SIG-M5 treated with dmso at 0.1 percent for 504 hours (cell line): ENCODE measurements around the gene PTK6.
"Not testable (repeated sequence)": the region's sequence is repeated elsewhere in the genome, so short reads cannot be mapped to it uniquely, and the experiment has no call there.

Source experiments
- DNase-seq: peaks from one replicate; lab custom pipeline; 2025; ENCODE audit not compliant: unreplicated experiment; lab: John Stamatoyannopoulos, UW

Gene PTK6

GRCh38 chr20:63517376-63518309, 19.5 kb downstream of the PTK6 start:
- DNase-seq, result no peak

DNA sequence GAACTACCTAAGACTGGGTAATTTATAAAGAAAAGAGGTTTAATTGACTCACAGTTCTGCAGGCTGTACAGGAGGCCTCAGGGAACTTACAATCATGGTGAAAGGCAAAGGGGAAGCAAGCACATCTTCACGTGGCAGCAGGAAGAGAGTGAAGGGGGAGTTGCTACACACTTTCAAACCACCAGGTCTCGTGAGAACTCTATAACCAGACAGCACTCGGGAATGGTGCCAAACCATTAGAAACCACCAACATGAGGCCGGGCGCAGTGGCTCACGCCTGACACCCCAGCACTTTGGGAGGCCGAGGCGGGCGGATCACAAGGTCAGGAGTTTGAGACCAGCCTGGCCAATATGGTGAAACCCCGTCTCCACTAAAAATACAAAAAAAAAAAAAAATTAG, 22.7 kb downstream of the PTK6 start:
- DNase-seq, result not testable (repeated sequence)

GRCh38 chr20:63513207-63513606, 24.0 kb downstream of the PTK6 start:
- DNase-seq, result no peak

DNA sequence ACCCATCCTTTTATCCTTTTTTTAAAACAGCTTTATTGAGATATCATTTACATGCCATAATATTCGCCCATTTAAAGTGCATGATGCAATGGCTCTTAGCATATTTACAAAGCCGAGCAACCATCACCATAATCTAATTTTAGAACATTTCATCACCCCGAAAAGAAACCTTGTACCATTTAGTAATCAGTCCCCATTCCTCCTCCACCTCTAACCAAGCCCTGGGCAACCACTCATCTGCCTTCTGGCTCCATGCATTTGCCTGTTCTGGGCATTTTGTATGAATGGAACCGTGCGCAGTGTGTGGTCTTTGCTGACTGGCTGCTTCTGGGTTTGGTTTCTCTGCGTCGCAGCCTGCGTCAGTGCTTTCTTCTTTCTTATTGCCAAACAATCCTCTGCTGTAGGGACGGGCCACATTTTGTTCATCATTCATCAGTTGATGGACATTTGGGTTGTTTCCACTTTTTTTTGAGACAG, 28.1 kb downstream of the PTK6 start:
- peak; percentile 53 for DNase-seq

DNA sequence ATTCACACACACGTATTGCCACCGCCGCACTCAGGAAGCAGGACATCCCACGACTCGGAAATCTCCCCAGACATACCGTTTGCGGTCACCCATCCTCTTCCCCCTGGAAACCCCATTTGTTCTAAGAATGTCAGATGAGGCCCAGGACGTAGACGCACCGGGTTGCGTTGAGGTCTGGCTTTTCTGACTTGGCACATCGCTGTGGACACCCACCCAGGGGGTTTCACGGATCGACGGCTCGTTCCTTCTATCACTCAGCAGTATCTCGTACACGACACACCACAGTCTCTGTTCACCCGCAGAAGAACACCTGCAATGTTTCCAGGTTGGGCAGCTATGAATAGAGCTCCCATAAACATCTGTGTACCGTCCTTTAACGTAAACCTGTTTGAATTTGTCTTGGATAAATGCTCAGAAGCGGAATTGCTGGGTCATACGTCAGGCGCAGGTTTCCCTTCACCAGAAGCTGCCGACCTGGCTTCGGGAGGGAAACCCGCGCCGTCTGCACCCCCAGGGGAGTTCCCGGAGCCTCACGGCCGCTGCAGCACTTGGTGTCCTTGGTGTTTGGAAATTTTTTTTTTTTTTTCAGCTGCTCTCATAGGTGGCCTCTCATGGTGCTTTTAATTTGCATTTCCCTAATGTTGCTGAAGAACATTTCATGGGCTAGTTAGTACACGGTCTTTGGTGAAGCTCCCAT, 29.0 kb downstream of the PTK6 start:
- DNase-seq, result no peak

DNA sequence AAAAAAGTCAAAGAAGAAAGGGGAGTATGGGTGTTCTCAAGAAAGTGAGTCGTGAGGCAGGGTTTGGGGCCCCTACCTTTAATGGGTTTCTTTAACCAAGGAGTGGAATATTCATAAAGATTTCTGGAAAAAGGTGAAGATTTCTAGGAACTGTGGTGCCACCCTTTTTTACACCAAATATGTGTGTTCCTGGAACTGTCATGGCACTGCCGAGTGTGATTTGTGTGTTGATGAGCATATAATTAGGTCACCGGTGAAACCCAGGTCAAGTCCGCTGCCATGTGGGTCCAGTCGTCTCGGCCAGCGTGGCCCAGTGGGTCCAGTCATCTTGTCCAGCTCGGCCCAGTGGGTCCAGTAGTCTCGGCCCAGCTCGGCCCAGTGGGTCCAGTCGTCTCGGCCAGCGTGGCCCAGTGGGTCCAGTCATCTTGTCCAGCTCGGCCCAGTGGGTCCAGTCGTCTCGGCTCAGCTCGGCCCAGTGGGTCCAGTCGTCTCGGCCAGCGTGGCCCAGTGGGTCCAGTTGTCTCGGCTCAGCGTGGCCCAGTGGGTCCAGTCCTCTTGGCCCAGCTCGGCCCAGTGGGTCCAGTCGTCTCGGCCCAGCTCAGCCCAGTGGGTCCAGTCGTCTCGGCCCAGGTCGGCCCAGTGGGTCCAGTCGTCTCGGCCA, 30.0 kb downstream of the PTK6 start:
- no peak for DNase-seq

- DNase-seq, result no peak
Measured at GRCh38 chr20:63505723-63506122, 31.5 kb downstream of the PTK6 start.

GRCh38 chr20:63505281-63505680, 31.9 kb downstream of the PTK6 start:
- DNase-seq, result no peak

DNA sequence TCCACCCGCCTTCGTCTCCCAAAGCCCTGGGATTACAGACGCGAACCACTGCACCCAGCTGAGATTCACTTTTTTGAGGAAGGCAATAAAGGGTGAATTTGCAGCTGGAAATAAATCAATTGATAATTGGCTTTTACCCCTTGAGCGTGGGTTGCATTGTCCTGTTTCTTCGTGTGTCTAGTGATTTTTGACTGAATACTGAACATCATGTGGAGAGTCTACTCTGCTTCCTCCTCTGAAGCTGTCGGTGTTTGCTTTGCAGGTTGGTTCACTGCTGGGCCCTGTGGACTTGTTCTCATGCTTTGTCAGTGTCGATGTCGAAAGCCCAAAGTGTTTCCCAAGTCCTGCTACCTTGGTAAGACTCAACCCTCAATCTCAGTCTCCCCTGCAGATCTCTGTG, 32.5 kb downstream of the PTK6 start:
- DNase-seq, result no peak

DNA sequence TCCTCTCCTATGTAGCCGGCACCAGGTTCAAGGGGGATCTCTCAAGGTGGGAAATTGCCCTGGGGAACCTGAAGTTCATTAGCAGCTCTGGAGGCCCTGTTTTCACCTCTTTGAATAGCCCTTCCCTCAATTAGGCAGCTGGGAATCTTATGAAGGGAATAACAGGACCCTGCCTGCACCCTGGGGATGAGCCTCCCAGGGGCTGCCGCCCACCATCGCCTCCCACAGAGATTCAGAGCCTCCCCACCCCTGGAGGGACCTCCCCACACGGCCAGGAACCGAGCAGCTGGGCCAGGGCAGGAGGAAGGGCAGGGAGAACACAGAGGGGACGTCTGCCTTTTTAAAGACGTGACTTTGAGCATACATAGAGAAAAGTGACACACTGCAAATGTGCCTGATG, 33.7 kb downstream of the PTK6 start:
- DNase-seq, result no peak

- DNase-seq, result no peak
Measured at GRCh38 chr20:63502671-63503172, 34.5 kb downstream of the PTK6 start.

- DNase-seq, result no peak
Measured at GRCh38 chr20:63501818-63502670, 35.1 kb downstream of the PTK6 start.

DNA sequence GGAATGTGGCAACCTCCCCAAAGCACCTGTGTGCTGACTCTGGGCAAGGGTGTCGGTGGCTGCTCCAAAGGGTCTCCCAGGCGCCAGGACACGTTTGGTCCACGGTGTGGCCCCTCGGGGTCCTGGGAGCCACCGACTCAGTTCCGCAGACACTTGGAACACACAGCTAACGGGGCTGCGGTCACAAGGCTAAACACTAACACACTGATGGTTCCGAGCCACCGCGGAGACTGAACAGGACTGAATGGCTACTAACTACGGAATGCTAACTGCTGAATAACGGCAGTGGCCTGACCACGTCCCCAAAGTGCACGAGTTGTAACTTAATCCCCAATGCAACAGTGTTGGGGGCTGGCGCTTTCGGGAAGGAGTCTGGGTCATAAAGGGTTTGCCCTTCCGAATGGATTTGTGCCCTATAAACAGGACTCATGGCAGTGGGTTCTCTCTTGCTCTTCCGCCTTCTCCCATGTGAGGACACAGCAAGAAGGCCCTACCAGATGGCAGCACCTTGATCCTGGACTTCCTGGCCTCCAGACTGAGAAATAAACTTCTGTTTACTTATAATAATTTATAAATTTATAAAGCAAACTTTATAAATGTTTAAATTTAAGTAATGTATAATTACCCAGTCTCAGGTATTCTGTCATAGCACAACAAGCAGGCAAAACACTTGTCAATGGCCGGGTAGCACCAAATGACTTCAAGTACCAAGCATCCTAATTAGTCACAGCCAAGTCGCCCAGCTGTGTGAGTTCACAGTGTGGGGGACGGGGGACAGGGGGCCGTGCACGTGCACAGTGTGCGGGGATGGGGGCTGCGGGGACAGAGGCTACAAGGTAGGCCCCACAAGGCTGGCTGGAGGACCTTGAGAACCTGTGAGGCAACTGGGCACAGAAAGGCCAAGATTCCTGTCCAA, 36.0 kb downstream of the PTK6 start:
- DNase-seq, result no peak

DNA sequence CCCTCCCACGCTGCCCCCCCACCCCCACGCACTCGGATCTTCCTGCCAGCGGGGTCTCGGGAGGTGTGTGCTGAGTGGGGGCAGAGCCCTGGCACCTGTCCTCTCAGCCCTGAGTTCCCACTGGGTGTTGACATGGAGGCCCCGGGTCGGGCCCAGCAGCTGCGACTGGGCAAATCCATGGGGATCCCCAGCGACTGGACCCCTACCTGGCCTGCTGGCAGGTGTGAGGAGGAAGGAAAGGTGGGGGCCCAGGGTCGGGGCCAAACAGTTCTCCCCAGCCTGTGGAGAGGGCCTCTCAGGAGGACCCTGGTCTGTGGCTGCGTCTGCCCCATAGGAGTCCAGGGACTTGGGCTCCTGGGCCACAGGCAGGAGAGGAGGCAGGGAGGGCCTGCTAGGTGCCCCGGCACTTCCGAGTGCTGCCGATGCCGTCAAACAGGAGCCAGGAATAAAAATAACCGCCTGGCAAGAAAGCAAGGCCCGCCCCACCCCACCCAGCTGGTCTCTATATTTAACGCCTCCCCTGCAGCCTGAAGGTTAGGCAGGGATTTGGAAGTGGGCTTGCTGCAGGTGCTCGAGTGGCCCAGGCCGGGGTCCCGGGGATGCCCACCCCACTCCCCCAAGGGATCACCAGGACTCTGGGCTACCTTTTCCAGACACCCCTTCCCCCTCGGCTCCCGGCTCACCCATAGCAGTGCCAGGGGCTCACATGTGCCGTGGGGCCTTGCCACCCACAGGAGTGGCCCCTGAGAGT, 36.9 kb downstream of the PTK6 start:
- no peak for DNase-seq

GRCh38 chr20:63499338-63499969, 37.7 kb downstream of the PTK6 start:
- DNase-seq, result no peak

GRCh38 chr20:63498960-63499337, 38.2 kb downstream of the PTK6 start, which contains the start of gene EEF1A2:
TSS of gene EEF1A2 (minus strand) at chr20:63499083. CDS start at chr20:63497763, 1,320 bp downstream.
- no peak for DNase-seq

DNA sequence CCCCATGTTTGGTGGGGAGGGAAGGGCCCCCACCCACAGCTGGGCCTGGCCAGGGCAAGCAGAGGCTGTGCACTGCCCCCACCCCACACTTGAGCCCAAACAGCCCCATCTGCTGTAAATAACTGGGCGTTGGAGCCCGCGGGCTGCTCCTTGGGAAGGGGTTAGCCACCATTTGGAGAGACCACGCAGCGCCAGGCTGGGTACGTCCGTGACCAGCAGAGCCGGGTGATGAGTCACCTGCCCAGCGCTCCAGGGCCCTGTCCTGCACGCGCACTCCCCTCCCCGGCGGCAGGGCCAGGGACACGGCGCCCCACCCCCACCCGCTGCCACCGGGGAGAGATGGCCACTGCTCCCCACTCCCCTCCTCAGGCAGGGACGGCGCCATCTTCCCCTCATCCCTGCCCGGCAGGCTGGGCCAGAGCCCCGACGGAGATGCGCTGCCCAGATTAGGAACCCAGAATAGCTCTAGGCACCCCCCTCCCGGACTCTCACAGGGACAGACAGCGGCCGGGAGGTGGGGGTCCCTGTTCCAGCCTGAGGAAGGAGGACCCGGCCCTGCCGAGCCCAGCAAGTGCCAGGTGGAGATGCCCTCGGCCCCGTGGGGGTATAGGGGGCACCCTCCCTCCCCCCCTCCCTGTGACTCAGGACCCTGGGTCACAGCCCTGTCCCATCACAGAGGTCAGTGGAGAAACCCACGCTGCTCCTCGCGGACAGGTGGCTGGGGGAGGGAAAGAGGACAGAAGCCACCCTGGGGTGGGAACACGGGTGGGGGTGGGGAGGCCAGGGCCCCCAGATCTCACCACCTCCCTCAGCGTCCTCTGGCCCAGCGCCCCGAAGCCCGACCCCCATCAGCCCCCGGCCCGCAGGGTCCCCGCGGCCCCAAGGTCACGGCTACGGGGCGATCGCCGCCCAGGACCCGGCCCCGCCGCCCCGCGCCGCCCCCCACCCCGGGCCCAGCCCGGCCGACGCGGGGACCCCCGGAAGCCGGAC, 38.9 kb downstream of the PTK6 start:
- no peak for DNase-seq
